A549 treated with AZD9567 at 1 μM for 4 hours (cell line): ENCODE measurements around the gene PATL2. TPM values are rescaled to one million over a fixed set of nuclear protein-coding genes. Genes with fewer than 3 reads are reported as not detected.

ENCODE experiments used
- total RNA-seq: library from RNA; stranded (reverse); fragments of 200-300 nt; extraction: Qiagen RNA extraction; gene quantifications from 5 replicates; pipeline ENCODE4 v1.2.3, GENCODE V29; 2022; ENCODE audit not compliant: insufficient read depth

Gene PATL2
- 0.11 to 0.17 TPM (median 0.15 TPM) in 3 of 5 replicates, not detected in the others for total RNA-seq

GRCh38 chr15:44711096-44711742 lies at the start of gene PATL2, which contains the start of gene B2M:
PATL2 (minus strand) TSS chr15:44711323; CDS start chr15:44676490, 34,833 bp downstream.
B2M (plus strand) TSS chr15:44711517; CDS start chr15:44711547, 30 bp downstream.

GRCh38 chr15:44736181-44736765 lies 25.1 kb upstream of the PATL2 start, which contains the start of gene TRIM69:
TRIM69 (plus strand) TSS chr15:44736528; CDS start chr15:44736705, 177 bp downstream.

DNA sequence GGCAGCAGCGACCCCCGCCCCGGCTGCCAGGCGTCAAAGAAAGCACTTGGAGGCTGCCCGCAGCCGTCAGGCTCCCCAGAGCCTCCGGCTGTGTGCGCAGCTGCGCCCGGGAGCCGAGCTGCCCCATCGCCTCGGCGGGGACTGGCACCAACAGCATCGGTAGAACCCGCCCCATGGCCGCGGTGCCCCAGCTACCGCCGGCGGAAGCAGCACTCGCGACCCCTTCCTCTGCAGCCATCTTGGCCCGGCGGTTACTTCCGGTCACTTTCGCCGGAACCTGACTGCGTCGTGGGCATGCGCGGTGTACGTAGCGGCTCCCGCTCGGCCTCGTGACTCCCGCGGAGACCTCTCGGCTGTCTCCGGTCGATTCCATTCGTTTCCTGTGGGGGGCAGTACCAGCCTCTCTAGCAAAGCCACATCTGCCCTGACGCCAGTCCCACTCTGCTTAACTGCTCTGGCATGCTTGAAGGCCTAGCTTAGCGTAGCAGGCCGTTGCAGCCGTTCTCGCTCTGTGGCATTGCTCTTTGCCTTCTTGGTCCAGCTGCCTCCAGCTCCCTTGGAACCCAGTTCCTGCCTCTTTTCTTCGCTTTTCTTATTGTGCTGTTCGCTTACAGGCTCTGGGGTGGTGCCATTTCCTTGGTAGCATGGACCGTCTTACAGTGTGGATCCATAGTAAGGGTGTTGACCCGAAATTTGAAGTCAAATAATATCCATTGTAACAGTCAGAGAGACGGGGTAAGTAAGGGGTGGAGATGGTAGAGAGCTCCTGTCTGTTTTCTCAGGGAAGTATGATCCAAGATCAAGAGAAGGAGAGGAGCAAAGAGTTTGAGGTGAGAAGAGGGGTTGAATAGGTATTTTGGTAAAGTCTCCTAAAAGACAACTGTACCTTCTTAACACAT lies 47.5 kb downstream of the PATL2 start, which contains the start of gene SPG11:
SPG11 (minus strand) TSS at position 253 of the 899 bp plus-strand sequence; CDS start at position 238, 15 bp downstream.

Other genes with a start within 250 kb of the PATL2 start
- gene EIF3J, start 174.2 kb downstream of the PATL2 start, total RNA-seq: 84.0 to 115 TPM (median 88.6 TPM) in 5 replicates
- 7.5 to 30.6 TPM (median 8.7 TPM) in 5 replicates for gene SPG11, start 47.7 kb downstream of the PATL2 start, total RNA-seq
- gene B2M, start 194 bp upstream of the PATL2 start, total RNA-seq: 411 to 463 TPM (median 437 TPM) in 5 replicates
- 1.8 to 4.8 TPM (median 4.6 TPM) in 5 replicates for gene TRIM69, start 25.2 kb upstream of the PATL2 start, total RNA-seq
- not detected in 5 replicates for gene TERB2, start 245.4 kb upstream of the PATL2 start, total RNA-seq